ENCODE measurements around the gene AKAP13. TPM values are rescaled to one million over a fixed set of nuclear protein-coding genes. Genes with fewer than 3 reads are reported as not detected.

Gene AKAP13
- polyA plus RNA-seq, 2 donors: 27.6 to 35.7 TPM

GRCh38 chr15:85507114-85507513, 126.7 kb downstream of the AKAP13 start:
- no peak overlapping the region for H3K27ac ChIP-seq (ENCODE audit: low read depth in 2 of 2, low read length in 1 of 2)
- no peaks in the 10 kb centered on the region for H3K27me3 ChIP-seq (ENCODE audit: control insufficient read depth in 1 of 2, insufficient read depth in 2 of 2, low read length in 2 of 2)
- H3K9me3 ChIP-seq (ENCODE audit: control insufficient read depth in 2 of 2, insufficient read depth in 1 of 2, low read depth in 1 of 2, low read length in 1 of 2): no peaks in the 10 kb centered on the region
- H3K36me3 ChIP-seq (ENCODE audit: control insufficient read depth in 2 of 2, insufficient read depth in 2 of 2, low read length in 1 of 2): no peaks in the 10 kb centered on the region
- 85% methylated on average over 2 of the region's 2 CpGs for WGBS, 2 donors
- H3K4me3 ChIP-seq (ENCODE audit: low read depth in 1 of 2, low read length in 2 of 2): no peak overlapping the region
- no peaks in the 10 kb centered on the region for H3K4me1 ChIP-seq (ENCODE audit: control insufficient read depth in 2 of 2, insufficient read depth in 2 of 2, low read length in 1 of 2)

DNA sequence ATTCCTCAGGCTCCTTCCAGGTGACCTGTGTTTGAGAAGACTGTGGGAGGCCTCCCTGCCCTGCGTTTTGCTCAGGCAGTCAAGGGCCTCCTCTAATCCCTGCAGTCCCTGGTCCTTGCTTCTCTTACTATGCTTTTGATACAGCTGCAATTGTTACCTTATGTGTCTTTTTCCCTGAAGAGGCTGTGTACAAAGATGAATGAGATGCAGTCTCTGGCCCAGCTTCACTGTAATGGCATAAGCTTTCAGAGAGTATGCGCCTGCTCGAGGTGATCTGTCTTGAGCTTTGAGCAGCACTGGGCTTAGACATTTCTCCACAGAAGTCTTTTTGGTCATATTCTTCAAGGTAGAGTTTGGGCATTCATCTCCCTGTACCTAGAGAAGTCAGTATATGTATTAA, 129.6 kb downstream of the AKAP13 start:
- no peaks in the 10 kb centered on the region for H3K27me3 ChIP-seq (ENCODE audit: control insufficient read depth in 1 of 2, insufficient read depth in 2 of 2, low read length in 2 of 2)
- no peaks in the 10 kb centered on the region for H3K4me1 ChIP-seq (ENCODE audit: control insufficient read depth in 2 of 2, insufficient read depth in 2 of 2, low read length in 1 of 2)
- H3K27ac ChIP-seq (ENCODE audit: low read depth in 2 of 2, low read length in 1 of 2): no peak overlapping the region
- H3K9me3 ChIP-seq (ENCODE audit: control insufficient read depth in 2 of 2, insufficient read depth in 1 of 2, low read depth in 1 of 2, low read length in 1 of 2): no peaks in the 10 kb centered on the region
- WGBS, 2 donors: 80 to 81% methylated on average over 3 of the region's 3 CpGs
- H3K36me3 ChIP-seq (ENCODE audit: control insufficient read depth in 2 of 2, insufficient read depth in 2 of 2, low read length in 1 of 2): no peaks in the 10 kb centered on the region
- no peak overlapping the region for H3K4me3 ChIP-seq (ENCODE audit: low read depth in 1 of 2, low read length in 2 of 2)

- WGBS, 2 donors: 64 to 78% methylated on average over 3 of the region's 3 CpGs
- H3K4me3 ChIP-seq (ENCODE audit: low read depth in 1 of 2, low read length in 2 of 2): no peak overlapping the region
- no peaks in the 10 kb centered on the region for H3K4me1 ChIP-seq (ENCODE audit: control insufficient read depth in 2 of 2, insufficient read depth in 2 of 2, low read length in 1 of 2)
- H3K27ac ChIP-seq (ENCODE audit: low read depth in 2 of 2, low read length in 1 of 2): no peak overlapping the region
- no peaks in the 10 kb centered on the region for H3K27me3 ChIP-seq (ENCODE audit: control insufficient read depth in 1 of 2, insufficient read depth in 2 of 2, low read length in 2 of 2)
- no peaks in the 10 kb centered on the region for H3K9me3 ChIP-seq (ENCODE audit: control insufficient read depth in 2 of 2, insufficient read depth in 1 of 2, low read depth in 1 of 2, low read length in 1 of 2)
- no peaks in the 10 kb centered on the region for H3K36me3 ChIP-seq (ENCODE audit: control insufficient read depth in 2 of 2, insufficient read depth in 2 of 2, low read length in 1 of 2)
Measured at GRCh38 chr15:85514413-85514812, 134.0 kb downstream of the AKAP13 start.

DNA sequence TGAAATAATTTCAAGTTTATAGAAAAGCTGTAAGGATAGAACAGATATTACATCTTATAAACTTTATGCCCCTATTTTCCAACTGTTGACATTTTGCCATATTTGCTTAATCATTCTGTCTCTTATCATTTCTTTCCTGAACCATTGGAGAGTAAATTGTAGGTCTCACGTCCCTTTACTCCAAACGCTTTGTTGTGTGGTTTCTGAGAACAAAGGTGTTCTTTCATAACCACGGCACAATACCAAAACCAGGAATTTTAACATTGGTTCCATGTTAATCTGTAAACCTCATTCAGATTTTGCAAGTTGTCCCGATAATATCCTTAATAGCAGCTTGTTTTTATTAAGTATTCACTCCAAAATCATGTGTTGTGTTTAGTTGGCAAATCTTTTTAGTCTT, 134.8 kb downstream of the AKAP13 start:
- 70 to 78% methylated on average over 4 of the region's 4 CpGs for WGBS, 2 donors
- no peak overlapping the region for H3K4me3 ChIP-seq (ENCODE audit: low read depth in 1 of 2, low read length in 2 of 2)
- H3K27me3 ChIP-seq (ENCODE audit: control insufficient read depth in 1 of 2, insufficient read depth in 2 of 2, low read length in 2 of 2): no peaks in the 10 kb centered on the region
- no peak overlapping the region for H3K27ac ChIP-seq (ENCODE audit: low read depth in 2 of 2, low read length in 1 of 2)
- no peaks in the 10 kb centered on the region for H3K9me3 ChIP-seq (ENCODE audit: control insufficient read depth in 2 of 2, insufficient read depth in 1 of 2, low read depth in 1 of 2, low read length in 1 of 2)
- no peaks in the 10 kb centered on the region for H3K4me1 ChIP-seq (ENCODE audit: control insufficient read depth in 2 of 2, insufficient read depth in 2 of 2, low read length in 1 of 2)
- H3K36me3 ChIP-seq (ENCODE audit: control insufficient read depth in 2 of 2, insufficient read depth in 2 of 2, low read length in 1 of 2): no peaks in the 10 kb centered on the region

- no peaks in the 10 kb centered on the region for H3K4me1 ChIP-seq (ENCODE audit: control insufficient read depth in 2 of 2, insufficient read depth in 2 of 2, low read length in 1 of 2)
- H3K4me3 ChIP-seq (ENCODE audit: low read depth in 1 of 2, low read length in 2 of 2): no peak overlapping the region
- H3K27me3 ChIP-seq (ENCODE audit: control insufficient read depth in 1 of 2, insufficient read depth in 2 of 2, low read length in 2 of 2): no peaks in the 10 kb centered on the region
- no peaks in the 10 kb centered on the region for H3K36me3 ChIP-seq (ENCODE audit: control insufficient read depth in 2 of 2, insufficient read depth in 2 of 2, low read length in 1 of 2)
- H3K9me3 ChIP-seq (ENCODE audit: control insufficient read depth in 2 of 2, insufficient read depth in 1 of 2, low read depth in 1 of 2, low read length in 1 of 2): no peaks in the 10 kb centered on the region
- 90 to 93% methylated on average over 1 of the region's 1 CpG for WGBS, 2 donors
- H3K27ac ChIP-seq (ENCODE audit: low read depth in 2 of 2, low read length in 1 of 2): no peak overlapping the region
Measured at GRCh38 chr15:85517086-85517485, 136.7 kb downstream of the AKAP13 start.

- Histone ChIP-seq H3K9me3 (ENCODE audit: control insufficient read depth in 2 of 2, insufficient read depth in 1 of 2, low read depth in 1 of 2, low read length in 1 of 2) (no peaks in the 10 kb centered on the region), H3K27ac (ENCODE audit: low read depth in 2 of 2, low read length in 1 of 2) (no peak overlapping the region), H3K36me3 (ENCODE audit: control insufficient read depth in 2 of 2, insufficient read depth in 2 of 2, low read length in 1 of 2) (no peaks in the 10 kb centered on the region), H3K4me3 (ENCODE audit: low read depth in 1 of 2, low read length in 2 of 2) (no peak overlapping the region), H3K27me3 (ENCODE audit: control insufficient read depth in 1 of 2, insufficient read depth in 2 of 2, low read length in 2 of 2) (no peaks in the 10 kb centered on the region), H3K4me1 (ENCODE audit: control insufficient read depth in 2 of 2, insufficient read depth in 2 of 2, low read length in 1 of 2) (no peaks in the 10 kb centered on the region)
- 77 to 85% methylated on average over 5 of the region's 5 CpGs for WGBS, 2 donors
Measured at GRCh38 chr15:85518979-85519761, 138.8 kb downstream of the AKAP13 start.

GRCh38 chr15:85520650-85521049, 140.2 kb downstream of the AKAP13 start:
- no peaks in the 10 kb centered on the region for H3K27me3 ChIP-seq (ENCODE audit: control insufficient read depth in 1 of 2, insufficient read depth in 2 of 2, low read length in 2 of 2)
- 67 to 77% methylated on average over 3 of the region's 3 CpGs for WGBS, 2 donors

DNA sequence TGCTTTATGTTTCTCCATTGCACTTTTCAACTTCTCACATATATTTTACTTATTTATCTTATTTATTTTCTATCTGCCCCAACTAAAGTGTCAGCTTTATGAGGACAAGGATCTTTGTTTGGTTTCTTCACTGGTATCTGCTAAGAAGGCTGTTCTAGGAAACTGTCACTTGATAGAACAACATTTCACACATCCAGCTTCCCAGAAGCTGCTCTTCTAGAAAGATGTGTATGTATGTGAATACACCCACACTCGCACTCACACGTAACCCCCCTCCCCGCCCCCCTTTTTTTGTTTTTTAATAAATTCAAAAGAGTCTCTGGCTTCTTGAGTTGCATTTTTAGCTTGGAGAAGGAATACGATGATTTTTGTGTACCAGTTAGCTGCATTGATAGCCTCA, 143.1 kb downstream of the AKAP13 start:
- no peak overlapping the region for H3K4me3 ChIP-seq (ENCODE audit: low read depth in 1 of 2, low read length in 2 of 2)
- peaks cover 0 to 2% of the 10 kb centered on the region in 2 donors for H3K36me3 ChIP-seq (ENCODE audit: control insufficient read depth in 2 of 2, insufficient read depth in 2 of 2, low read length in 1 of 2)
- no peaks in the 10 kb centered on the region for H3K9me3 ChIP-seq (ENCODE audit: control insufficient read depth in 2 of 2, insufficient read depth in 1 of 2, low read depth in 1 of 2, low read length in 1 of 2)
- H3K27ac ChIP-seq (ENCODE audit: low read depth in 2 of 2, low read length in 1 of 2): no peak overlapping the region
- WGBS, 2 donors: 79 to 87% methylated on average over 4 of the region's 4 CpGs
- H3K27me3 ChIP-seq (ENCODE audit: control insufficient read depth in 1 of 2, insufficient read depth in 2 of 2, low read length in 2 of 2): no peaks in the 10 kb centered on the region
- no peaks in the 10 kb centered on the region for H3K4me1 ChIP-seq (ENCODE audit: control insufficient read depth in 2 of 2, insufficient read depth in 2 of 2, low read length in 1 of 2)

More at GRCh38 chr15:85520650-85521049, 140.2 kb downstream of the AKAP13 start:
- H3K27ac ChIP-seq (ENCODE audit: low read depth in 2 of 2, low read length in 1 of 2): no peak overlapping the region
- no peaks in the 10 kb centered on the region for H3K9me3 ChIP-seq (ENCODE audit: control insufficient read depth in 2 of 2, insufficient read depth in 1 of 2, low read depth in 1 of 2, low read length in 1 of 2)
- no peak overlapping the region for H3K4me3 ChIP-seq (ENCODE audit: low read depth in 1 of 2, low read length in 2 of 2)
- no peaks in the 10 kb centered on the region for H3K4me1 ChIP-seq (ENCODE audit: control insufficient read depth in 2 of 2, insufficient read depth in 2 of 2, low read length in 1 of 2)
- H3K36me3 ChIP-seq (ENCODE audit: control insufficient read depth in 2 of 2, insufficient read depth in 2 of 2, low read length in 1 of 2): no peaks in the 10 kb centered on the region

GRCh38 chr15:85525755-85526154, 145.4 kb downstream of the AKAP13 start:
- no peaks in the 10 kb centered on the region for H3K9me3 ChIP-seq (ENCODE audit: control insufficient read depth in 2 of 2, insufficient read depth in 1 of 2, low read depth in 1 of 2, low read length in 1 of 2)
- H3K36me3 ChIP-seq (ENCODE audit: control insufficient read depth in 2 of 2, insufficient read depth in 2 of 2, low read length in 1 of 2): peaks cover 0 to 2% of the 10 kb centered on the region in 2 donors
- no peaks in the 10 kb centered on the region for H3K27me3 ChIP-seq (ENCODE audit: control insufficient read depth in 1 of 2, insufficient read depth in 2 of 2, low read length in 2 of 2)
- no peaks in the 10 kb centered on the region for H3K4me1 ChIP-seq (ENCODE audit: control insufficient read depth in 2 of 2, insufficient read depth in 2 of 2, low read length in 1 of 2)
- H3K27ac ChIP-seq (ENCODE audit: low read depth in 2 of 2, low read length in 1 of 2): no peak overlapping the region
- H3K4me3 ChIP-seq (ENCODE audit: low read depth in 1 of 2, low read length in 2 of 2): no peak overlapping the region

DNA sequence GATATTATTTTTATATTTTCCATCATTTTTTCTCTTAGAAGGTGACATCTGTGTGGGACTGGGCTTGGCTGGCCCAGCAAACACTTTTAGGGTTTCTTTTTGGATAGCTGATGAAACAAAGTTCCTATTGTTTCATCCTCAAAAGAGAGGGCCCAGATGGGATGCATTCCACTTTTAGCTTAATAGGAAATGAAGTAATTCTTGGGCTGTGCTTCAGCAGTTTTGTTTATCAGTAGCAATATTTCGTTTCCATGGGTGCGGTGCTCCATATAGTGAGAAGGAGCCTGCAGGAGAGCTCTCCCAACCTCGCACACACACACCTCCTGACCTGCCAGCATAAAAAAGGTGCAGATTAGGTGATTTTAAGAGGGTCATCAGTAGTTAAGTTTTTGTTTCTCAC, 147.5 kb downstream of the AKAP13 start:
- Histone ChIP-seq H3K27me3 (ENCODE audit: control insufficient read depth in 1 of 2, insufficient read depth in 2 of 2, low read length in 2 of 2) (no peaks in the 10 kb centered on the region), H3K27ac (ENCODE audit: low read depth in 2 of 2, low read length in 1 of 2) (no peak overlapping the region), H3K9me3 (ENCODE audit: control insufficient read depth in 2 of 2, insufficient read depth in 1 of 2, low read depth in 1 of 2, low read length in 1 of 2) (no peaks in the 10 kb centered on the region), H3K4me1 (ENCODE audit: control insufficient read depth in 2 of 2, insufficient read depth in 2 of 2, low read length in 1 of 2) (no peaks in the 10 kb centered on the region), H3K36me3 (ENCODE audit: control insufficient read depth in 2 of 2, insufficient read depth in 2 of 2, low read length in 1 of 2) (peaks cover 0 to 2% of the 10 kb centered on the region in 2 donors), H3K4me3 (ENCODE audit: low read depth in 1 of 2, low read length in 2 of 2) (no peak overlapping the region)
- WGBS, 2 donors: 46 to 50% methylated on average over 3 of the region's 3 CpGs

All from esophagus (tissue), 2 donors.